HG03196 (cell line): ENCODE results near the gene HDAC9.

ENCODE experiments used
- ATAC-seq: cut with Tn5 transposase; IDR thresholded peaks from one replicate; pipeline ENCODE4 v1.9.1; 2021; ENCODE audit not compliant: unreplicated experiment

The HDAC9 gene

DNA sequence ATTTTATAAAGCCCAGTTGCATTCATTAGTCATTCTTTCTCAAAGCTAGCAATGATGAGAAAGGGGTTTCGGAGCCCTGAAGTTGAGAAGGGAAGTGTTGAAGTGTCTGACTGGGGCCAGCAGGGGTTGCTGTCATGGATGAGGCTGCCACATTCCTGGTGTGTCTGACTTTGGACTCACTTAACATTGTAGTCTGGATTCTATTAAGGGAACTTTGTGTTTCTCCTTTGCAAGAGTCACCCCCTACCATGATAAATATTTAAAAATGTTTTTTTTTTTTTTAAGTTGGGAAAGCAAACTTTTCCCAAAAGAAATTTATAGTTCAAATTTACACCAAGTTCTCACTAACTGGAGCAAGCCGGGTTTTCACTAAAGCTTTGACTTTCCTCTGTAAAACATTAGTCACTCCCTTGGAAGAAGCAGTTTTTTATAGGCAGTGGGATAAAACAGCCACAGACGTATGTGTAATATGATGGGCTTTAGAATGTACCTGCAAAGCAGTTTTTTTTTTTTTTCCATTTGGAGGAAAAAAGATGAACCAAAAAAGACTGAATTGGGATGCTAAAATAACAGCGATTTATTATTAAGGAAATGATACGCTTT, 378.3 kb downstream of the HDAC9 start:
- ATAC-seq = no peak

DNA sequence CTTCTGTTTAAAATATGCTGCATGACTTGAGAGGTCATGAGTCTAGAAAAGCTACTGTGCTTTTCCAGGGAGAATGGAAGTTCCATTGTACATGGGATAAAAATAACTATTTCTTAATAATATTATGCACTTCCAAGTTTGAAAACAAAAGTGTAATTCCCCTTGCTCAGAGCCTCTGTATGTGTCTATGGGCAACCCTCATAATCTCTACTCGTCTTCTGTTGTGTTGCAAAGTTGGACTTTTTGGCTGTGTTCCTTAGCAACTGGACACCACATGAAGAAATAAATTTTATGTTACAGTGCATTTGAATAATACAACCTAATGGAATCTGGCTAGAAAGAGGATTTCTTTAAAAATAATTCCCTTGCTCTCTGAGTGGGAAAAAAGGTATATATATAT, 379.3 kb downstream of the HDAC9 start:
- ATAC-seq = no peak

DNA sequence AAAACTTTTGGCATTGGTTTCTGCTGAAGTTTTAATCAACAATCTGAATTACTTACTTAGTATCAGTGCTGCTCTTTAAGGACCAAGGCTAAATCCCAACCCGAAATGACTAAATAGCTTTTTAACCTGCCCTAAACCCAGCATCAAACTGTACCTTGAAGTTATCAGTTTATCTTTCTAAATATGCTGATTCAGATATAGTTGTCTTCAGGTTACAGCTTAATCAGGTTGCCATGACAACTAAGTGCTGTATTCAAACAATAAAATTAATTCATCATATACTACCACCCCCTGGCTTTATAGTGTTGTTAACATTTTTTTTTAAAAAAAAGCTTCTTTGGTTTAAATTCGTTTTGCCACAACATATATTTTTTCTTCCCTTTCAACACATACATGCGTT, 382.3 kb downstream of the HDAC9 start:
- no peak for ATAC-seq

DNA sequence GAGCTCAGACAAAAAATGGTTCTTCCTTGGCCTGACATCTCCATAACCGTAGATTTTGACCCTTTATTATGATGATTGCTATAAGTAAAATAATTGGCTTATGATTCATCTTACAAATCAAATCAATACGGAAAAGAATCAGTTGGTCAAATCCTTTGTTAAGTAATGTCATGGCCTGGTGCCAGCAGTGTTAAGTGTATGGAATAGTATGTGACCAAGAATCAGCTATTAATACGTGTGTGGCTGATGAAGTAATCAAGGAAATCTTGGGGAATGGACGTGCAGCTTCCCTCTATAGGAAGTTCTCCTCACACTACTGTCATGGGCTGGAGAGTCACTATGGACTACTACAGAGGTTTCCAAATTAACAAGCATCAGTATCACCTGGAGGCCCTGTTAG, 391.3 kb downstream of the HDAC9 start:
- ATAC-seq = no peak

DNA sequence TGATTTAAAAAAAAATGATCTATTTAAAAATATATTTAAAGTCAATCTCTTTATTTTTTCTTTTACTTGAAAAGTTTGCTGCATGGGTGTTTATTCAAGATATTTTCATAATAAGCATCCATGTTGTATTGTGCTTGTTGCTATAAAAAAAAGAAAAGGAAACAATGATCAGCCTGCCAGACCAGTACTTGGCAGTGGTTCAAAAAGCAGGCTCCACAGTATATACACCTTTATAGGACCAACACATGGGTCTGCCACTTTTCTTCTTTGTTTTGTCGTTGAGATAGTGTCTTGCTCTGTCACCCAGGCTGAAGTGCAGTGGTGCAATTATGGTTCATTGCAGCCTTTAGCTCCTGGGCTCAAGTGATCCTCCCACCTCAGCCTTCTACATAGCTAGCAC, 393.9 kb downstream of the HDAC9 start:
- no peak for ATAC-seq

DNA sequence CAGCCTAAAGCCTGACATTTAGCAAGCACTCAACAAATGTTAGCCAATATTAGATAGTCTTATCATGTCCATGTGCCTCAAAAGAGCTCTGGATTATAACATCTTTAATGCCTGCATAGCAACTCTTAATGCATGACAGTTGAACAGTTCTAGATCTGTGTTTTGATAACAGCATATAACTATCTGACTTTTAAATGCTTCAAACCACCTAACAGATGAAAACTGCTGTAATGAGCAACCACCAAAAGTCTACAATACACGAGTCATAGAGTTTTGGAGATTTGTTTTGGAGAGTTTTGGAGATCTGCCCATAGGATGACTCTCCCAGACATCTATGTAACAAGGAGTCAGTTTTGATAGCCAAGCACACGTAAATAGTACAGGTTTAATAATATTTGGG, 394.6 kb downstream of the HDAC9 start:
- ATAC-seq = no peak

DNA sequence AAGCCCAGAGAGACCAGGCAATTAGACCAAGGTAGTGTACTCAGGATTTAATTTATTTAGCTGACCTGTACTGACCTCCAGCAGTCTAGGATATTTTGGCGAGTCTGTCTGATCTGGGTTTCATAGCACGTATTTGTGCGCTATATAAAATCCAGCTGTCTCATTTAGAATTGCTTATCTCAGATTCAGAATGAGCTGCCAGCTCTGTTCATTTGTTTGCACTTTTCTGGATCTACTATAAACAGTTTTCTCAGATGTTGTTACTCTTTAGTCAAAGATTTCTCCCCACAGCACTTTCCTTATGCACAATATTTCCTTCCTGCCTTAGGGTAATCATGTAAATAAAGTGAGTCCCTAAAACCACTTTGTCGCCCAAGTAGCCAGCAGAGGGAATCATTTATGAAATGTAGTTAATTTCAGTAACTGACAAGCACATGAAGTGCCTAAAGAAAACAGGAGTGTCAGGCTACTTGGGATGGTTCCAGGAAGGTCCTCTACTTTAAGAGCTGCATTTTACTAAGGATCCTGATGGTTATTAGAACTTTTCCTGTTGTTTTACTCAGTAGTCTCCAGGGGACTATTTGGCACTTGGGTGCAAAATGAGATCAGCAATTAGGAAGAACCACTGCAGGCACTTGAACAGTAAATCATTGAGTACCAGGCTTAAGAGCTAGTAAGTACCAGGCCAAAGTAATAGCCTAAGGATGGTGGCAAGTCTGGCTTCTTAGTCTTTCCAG, 395.5 kb downstream of the HDAC9 start:
- no peak for ATAC-seq

DNA sequence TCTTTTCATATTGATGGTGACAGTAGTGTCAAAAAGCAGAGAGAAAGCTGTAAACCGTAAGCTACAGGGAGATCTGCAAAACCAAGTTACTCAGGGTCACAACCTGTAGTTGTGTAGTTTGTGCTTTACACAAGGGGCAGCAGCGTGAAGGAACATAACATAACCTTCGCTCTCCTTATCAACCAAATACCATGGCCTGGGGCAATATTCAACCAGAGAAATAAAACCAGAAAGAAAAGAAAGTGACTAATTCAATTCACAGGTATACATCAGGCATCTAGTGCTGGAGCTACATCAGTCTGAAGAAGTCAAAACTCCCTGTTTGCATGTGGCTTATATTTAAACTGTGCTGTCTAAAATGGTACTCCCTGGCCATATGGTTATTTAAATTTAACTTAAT, 397.6 kb downstream of the HDAC9 start:
- ATAC-seq = no peak

DNA sequence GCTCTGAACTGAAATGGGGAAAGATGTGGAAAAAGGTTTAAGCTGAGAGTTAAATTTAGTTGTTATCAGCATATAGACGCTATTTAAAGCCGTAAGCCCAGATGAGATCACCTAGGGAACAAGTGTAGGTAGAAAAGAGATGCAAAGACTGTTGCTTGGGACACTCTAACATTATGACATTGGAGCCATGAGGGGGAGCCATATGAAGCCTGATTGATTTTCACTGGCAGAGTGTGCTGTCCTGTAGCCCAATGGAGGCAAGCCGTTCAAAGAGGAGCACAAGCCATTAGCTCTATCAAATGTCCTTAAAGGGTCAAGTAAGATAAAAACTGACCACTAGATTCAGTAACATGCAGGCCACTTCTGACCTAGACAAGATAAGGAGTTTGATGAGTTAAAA, 398.6 kb downstream of the HDAC9 start:
- no peak for ATAC-seq

DNA sequence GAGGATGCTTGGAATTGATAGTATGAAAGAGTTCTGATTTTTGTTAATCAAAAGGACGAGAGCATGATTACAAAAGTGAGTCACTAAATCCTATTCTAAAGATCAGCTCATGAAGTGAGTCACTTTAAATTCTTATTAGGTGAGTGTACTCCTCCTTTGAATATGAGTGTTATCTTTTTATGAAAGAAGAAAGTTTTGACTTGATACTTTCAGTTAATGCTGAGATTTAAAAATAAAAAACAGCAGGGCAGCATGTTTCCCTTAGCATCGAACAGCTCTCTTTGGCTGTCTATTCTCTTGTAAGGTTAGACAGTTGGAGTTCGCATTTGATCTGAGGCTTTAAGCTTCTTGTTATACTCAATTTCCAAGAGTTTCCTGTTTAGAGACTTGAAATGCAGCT, 399.9 kb downstream of the HDAC9 start:
- ATAC-seq = no peak

DNA sequence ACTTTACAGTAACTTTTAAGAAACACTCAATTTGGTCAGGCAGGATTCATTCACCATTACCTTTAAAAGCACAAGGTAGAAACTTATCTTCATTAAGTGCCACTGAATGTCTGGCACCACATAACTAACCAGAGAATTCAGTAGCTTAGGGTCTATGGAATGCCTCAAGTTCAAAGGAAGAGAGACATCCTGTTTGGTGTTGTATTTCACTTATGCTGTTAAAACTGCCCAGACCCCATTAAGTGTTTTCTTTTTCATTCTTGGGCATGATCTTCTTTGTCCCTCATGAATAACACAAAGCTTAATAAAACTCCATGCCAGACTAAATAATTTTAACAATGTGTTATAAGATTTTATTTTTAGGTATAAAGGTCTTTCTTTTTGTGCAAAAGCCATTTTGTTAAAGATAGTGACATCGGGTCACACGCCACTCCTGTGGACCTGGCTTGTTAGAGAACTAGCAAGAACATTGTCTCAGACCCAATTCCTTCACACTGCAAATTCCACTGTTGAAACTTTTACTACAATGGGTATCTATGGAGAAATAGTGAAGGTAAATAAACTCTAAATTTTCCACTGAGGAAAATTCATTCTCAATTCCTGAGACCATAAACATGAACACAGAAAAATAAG, 400.9 kb downstream of the HDAC9 start:
- ATAC-seq = no peak

DNA sequence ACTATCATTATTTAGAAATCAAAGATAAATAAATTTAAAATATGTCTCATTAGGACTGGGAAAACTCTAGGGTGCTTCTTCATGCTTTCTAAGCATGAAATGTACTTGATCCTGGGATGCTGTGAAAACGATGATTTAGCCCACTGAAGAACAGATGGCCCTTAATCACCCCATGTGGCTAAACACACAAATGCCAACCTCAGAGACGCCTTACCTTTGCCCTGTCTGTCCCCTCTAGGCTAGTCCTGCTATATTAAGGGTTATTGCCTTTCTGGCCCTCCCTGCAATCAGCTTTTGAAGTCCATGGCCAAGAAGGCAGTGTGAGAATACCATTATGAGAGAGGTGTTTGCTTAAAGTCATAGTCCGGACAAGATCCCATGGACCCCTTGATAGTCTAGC, 404.7 kb downstream of the HDAC9 start:
- no peak for ATAC-seq

DNA sequence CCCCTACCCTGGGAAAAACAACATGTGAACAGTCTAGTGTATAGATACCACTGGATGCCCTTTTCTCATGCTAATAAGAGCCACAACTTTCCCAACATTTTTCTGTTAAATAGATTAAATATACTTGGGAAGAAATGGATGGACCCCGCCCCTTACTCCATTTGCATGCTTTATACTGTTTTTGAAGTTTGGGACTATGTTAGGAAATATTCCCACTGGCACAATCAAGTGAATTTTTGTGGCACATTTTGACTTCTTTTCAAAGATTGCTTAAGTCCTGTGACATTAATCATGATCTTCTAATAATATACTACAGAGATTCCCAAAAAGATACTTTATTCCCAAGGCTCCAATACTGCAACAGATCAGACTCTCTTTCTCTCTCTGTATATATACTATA, 405.3 kb downstream of the HDAC9 start:
- ATAC-seq = no peak

DNA sequence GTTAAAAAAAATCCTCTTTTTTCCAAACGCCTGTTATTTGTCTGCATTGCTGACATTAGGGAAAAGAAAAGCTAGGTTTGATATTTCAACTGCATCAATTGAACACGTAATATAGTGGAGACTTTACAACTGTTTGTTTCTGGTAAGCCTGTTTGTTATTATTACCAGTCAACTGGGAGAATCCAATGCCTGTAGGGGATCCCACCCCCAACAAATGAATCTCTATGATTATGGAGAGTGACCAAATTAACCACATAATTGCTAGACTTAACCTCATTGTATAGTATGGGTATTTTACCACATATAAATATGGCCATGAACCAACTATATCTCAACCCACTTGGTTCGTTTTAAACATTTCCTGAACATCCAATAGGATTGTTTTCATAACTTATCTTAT, 405.8 kb downstream of the HDAC9 start:
- ATAC-seq = no peak

DNA sequence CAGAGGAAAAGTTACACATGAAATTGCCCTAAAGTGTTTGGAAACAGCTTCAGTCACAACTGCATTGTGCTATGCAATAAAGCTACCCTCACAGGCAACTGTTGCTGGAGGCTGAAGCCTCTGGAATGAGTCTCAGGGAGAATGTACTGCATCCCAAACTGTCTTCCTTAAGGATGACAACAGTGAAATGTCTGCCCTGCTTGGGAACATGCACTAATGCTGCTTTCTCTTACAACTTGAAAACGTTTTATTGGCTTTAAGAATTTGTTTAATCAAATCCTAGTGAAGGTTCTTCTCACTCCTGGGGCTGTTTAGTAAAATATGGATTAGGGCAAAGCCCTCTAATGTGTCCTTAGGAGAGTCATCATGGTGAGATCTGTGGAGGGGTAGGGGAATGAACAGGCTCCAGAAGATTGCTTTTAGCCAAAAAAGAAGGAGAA, 406.5 kb downstream of the HDAC9 start:
- no peak for ATAC-seq

DNA sequence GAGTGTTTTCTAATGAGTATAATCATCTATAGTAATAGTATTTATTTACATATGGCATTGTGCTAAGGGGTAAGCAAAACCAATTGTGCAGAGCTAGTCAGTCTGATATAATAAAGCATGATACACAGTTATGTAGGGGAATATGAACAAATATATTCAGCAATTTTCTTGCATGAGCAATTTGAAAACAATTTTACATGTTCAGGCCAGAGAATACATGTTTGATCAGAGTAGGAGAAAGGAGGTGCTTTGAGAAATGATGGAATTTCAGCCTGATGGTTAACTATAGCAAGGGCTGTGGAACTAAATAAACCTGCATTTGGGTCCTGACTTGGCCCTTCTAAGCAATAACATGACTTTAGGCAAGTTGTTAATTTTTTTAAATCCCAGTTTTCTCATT, 407.3 kb downstream of the HDAC9 start:
- ATAC-seq = no peak

DNA sequence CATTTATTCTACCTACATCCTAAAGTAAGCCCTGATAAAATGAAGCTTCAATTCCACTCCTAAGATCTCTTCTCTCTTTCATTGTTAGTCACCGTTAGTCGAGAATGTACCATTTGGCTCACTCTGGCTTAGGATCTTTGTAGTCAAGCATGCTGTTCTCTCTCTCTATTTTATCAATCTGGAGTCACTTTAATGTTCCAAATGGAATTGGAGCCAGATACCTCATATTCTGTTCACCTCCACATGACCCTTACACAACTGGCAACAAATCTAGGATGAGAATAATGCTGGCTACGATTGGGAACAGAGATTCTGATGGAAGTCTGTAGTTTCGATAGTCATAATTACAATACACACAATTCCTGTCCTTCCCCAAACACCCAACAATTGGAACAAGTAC, 408.1 kb downstream of the HDAC9 start:
- no peak for ATAC-seq

DNA sequence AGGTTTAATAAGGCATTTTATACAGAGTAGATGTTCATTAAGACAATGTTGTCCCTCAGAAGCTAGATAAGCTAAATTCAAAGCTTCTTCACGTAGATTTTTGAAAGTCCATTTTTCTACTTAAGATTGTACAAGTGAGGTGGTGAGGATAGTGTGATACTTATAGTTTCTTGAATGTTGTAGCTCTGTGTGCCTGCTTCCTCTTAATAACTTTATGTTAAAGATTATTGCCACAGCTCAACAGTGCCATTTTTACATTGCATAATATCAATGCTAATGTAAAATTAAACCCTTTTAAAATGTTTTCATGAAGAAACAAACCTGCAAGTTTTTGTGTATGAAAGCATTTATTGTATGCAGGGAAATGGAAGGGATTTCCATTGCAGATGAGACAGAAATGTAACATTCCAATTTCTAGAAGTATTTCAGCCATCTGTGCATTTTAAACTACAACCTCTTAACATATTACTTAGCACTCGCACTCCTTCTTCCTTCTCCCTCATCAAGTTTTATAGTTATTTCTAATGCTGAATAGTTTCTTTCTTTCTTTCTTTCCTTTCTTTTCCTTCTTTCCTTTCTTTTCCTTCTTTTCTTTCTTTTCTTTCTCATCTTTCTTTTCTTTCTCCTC, 409.9 kb downstream of the HDAC9 start:
- ATAC-seq = no peak

DNA sequence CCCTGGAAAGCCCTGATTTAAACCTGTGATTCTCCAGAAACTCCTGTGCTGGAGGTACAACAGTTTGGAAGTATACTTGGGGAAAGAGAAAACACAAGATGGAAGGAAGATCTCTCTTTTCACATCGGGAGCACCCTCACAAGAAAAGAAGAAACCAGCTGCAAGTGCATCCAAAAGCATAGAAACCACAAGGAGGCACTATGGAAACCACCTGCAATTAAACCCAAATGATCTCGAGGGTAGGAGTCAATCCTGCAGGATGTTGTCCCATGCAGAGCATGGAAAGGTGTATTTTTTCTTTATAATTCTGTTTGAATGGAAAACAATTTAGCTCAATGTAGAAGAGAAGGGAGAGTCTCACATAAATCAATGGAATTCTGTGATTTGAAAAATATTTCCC, 411.4 kb downstream of the HDAC9 start:
- ATAC-seq = no peak

DNA sequence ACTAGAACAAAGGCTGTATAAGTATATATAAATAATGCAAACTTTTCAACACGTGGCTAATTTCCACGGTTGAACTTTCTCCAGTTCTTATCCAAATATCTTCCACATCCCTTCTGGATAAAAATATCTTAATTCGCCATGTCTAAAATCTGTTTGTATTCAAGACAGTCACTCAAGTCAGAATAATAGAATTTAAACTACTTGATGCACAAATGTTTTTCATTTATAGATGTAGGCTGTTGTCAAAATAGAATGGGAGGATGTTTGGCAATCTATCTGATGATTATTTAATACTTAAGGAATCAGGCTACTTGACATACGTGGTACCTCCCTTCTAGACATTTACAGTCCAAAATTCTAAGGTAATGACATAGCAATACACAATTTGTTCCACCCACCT, 417.6 kb downstream of the HDAC9 start:
- no peak for ATAC-seq

DNA sequence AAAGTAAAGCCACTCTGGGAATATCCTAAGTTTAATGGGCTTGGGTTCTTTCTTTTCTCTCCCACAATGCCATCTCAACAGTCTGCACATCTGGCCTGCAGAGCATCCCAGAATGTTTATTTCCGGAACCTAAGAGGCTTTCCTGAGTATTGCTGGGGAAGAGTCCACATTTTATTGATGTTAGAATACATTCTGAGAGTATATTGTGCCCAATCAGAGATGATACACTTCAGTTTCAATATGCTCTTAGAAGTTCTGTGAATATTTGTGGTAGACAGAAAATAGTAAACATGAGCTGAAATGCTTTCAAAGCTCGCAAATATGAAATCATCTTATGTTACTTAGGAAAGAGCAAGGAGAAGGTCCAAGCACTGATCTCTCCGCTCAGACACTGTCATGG, 421.3 kb downstream of the HDAC9 start:
- ATAC-seq = no peak

DNA sequence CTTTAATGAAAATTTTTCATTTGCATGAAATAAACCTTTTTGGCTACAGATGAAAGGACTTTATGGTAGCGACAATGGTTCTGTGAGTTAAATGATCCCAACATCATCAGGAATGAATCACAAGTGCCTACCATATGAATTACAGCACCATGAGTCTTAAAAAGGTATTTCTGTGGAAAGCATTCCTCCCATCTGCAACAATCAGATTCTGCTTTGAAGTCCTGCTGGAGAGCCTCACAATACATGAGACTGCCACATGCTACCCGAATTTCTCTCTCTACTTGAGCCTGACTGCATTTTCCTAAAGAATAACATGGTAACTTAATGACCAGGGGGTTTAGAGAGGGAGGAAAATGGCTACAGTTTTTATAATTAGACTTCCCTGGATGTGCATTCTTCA, 431.6 kb downstream of the HDAC9 start:
- no peak for ATAC-seq
